Coronary artery (tissue), 2 donors: ENCODE results near the gene GABRA4.

Experiments used
- DNase-seq: peaks from one replicate; pipeline ENCODE4 v3.0.0-alpha.2; 2017; ENCODE audit warnings: low spot score
- H3K27ac ChIP-seq, 2 donors: fragments of 200-600 bp; sonication (generic); one replicate each; pipeline ENCODE4 v1.5.1; 2016 to 2019
- H3K4me3 ChIP-seq: fragments of 200-600 bp; sonication (generic); 2 replicates; pipeline ENCODE4 v1.5.1; 2016; ENCODE audit warnings: mild to moderate bottlenecking, moderate library complexity
- CTCF ChIP-seq: fragments of 200-600 bp; sonication (generic); IDR thresholded peaks from one replicate; pipeline ENCODE4 v1.5.1; 2019; ENCODE audit warnings: antibody characterized with exemption

The GABRA4 gene

GRCh38 chr4:46993075-46994006 lies at the start of gene GABRA4:
GABRA4 (minus strand) TSS chr4:46993581; CDS start chr4:46993424, 157 bp downstream.
- no peak for DNase-seq
- H3K27ac ChIP-seq = peak within 1 kb of the TSS; percentile 43 to 85
- no peak for TF ChIP-seq CTCF
- peak within 1 kb of the TSS; percentile 77 for H3K4me3 ChIP-seq

DNA sequence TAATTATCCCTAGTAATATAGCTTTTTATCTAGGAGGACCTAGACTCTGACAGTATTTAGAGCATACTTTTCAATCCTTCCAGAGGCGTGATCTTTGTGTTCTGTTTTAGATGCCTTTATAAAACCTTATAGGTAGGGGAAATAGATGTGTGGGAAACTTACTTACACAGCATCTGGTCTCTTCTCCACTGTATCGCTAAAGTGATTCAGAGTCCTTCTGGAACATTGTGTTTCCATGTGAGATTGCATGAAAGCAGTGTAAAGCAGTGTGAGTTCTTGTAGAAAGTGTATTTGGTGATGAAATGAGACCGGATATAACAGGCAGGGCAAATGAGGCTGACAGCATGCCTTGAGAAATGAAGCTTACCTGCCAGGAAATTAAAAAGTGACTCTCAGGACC lies 47.4 kb upstream of the GABRA4 start:
- no peak for DNase-seq
- TF ChIP-seq CTCF = no peak
- no peak overlapping the region for H3K27ac ChIP-seq
- no peak overlapping the region for H3K4me3 ChIP-seq

GRCh38 chr4:47038263-47038662 lies 44.9 kb upstream of the GABRA4 start:
- DNase-seq = no peak
- TF ChIP-seq CTCF = no peak
- no peak overlapping the region for H3K4me3 ChIP-seq
- H3K27ac ChIP-seq = no peak overlapping the region

- Histone ChIP-seq H3K27ac (peak overlapping the region in 1 of 2 donors; percentile 51), H3K4me3 (peak overlapping the region; percentile 68)
- peak; percentile 80 for TF ChIP-seq CTCF
- peak; percentile 83 for DNase-seq
Measured at GRCh38 chr4:47032405-47033106, 39.2 kb upstream of the GABRA4 start.

DNA sequence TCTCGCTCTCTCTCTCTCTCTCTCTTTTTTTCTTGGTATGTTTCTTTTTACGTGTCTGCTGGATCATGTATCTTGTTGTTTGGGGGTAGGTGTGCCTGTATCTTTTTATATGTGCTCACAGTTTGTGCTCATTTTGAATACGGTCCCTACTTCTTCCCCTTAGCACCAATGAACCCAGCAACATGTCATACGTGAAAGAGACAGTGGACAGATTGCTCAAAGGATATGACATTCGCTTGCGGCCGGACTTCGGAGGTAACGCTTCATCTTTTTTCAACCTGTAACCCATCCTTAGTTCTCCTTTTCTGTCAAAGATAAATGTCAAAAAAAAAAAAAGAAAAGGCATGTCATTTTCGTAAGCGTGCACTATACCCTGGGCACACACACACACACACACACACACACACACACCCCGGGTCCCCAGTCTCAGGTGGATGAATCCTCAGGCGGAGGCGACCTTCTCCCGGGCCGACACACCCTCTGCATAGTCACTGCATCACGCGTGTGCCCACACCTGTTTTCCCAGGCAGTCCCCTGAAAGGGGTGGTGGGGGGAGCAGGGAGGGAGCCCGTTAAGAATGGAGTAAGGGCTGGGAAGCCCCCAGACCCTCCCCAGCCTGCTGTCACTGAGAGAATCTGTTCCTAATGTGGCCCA lies 38.5 kb upstream of the GABRA4 start:
- TF ChIP-seq CTCF = no peak
- Histone ChIP-seq H3K27ac (peak overlapping the region in 1 of 2 donors; percentile 51), H3K4me3 (peak overlapping the region; percentile 68)
- DNase-seq = no peak

- DNase-seq = peak; percentile 71
- Histone ChIP-seq H3K4me3 (peak within 1 kb of the TSS; percentile 68), H3K27ac (peak within 1 kb of the TSS in 1 of 2 donors; percentile 51)
- no peak for TF ChIP-seq CTCF
Measured at GRCh38 chr4:47031011-47031678, 37.8 kb upstream of the GABRA4 start, which contains the start of gene GABRB1. GABRB1 (plus strand) TSS chr4:47031567.
